Fibroblast of skin of scalp (primary cell): ENCODE measurements around the gene FOXL2.
"Not testable (repeated sequence)": the region's sequence is repeated elsewhere in the genome, so short reads cannot be mapped to it uniquely, and the experiment has no call there.

Experiments
- DNase-seq: peaks from one replicate; pipeline ENCODE4 v3.0.0-alpha.2; 2013

Gene FOXL2

GRCh38 chr3:138933068-138933668, 13.8 kb downstream of the FOXL2 start:
- DNase-seq = no peak

GRCh38 chr3:138928727-138929372, 18.1 kb downstream of the FOXL2 start:
- no peak for DNase-seq

GRCh38 chr3:138923531-138923994, 23.4 kb downstream of the FOXL2 start:
- DNase-seq = peak; percentile 81

GRCh38 chr3:138922400-138922799, 24.5 kb downstream of the FOXL2 start:
- DNase-seq = not testable (repeated sequence)

GRCh38 chr3:138921316-138922292, 25.3 kb downstream of the FOXL2 start:
- DNase-seq = peak; percentile 87

GRCh38 chr3:138919325-138919724, 27.6 kb downstream of the FOXL2 start:
- DNase-seq = no peak

GRCh38 chr3:138916824-138917223, 30.1 kb downstream of the FOXL2 start:
- DNase-seq = no peak

- DNase-seq = peak; percentile 92
Observed at GRCh38 chr3:138915503-138916498, 31.1 kb downstream of the FOXL2 start.

- peak; percentile 63 for DNase-seq
Observed at GRCh38 chr3:138914870-138915502, 32.0 kb downstream of the FOXL2 start.

GRCh38 chr3:138913766-138914165, 33.2 kb downstream of the FOXL2 start:
- DNase-seq = no peak

GRCh38 chr3:138912237-138912636, 34.7 kb downstream of the FOXL2 start:
- DNase-seq = no peak

- no peak for DNase-seq
Observed at GRCh38 chr3:138911621-138912020, 35.3 kb downstream of the FOXL2 start.

GRCh38 chr3:138909904-138910303, 37.0 kb downstream of the FOXL2 start:
- no peak for DNase-seq

- no peak for DNase-seq
Observed at GRCh38 chr3:138908846-138909245, 38.1 kb downstream of the FOXL2 start.

- no peak for DNase-seq
Observed at GRCh38 chr3:138907539-138907938, 39.4 kb downstream of the FOXL2 start.

GRCh38 chr3:138902171-138902570, 44.8 kb downstream of the FOXL2 start:
- DNase-seq = no peak

GRCh38 chr3:138901567-138901966, 45.4 kb downstream of the FOXL2 start:
- DNase-seq = no peak

- no peak for DNase-seq
Observed at GRCh38 chr3:138899351-138899991, 47.5 kb downstream of the FOXL2 start.

GRCh38 chr3:138898708-138899107, 48.2 kb downstream of the FOXL2 start:
- no peak for DNase-seq

GRCh38 chr3:138898301-138898700, 48.6 kb downstream of the FOXL2 start:
- peak; percentile 45 for DNase-seq
